Esophagus muscularis mucosa (tissue), 4 donors: ENCODE data around the gene YEATS4.

Experiments used
- EP300 ChIP-seq: sonication (generic); formaldehyde crosslinking; IDR thresholded peaks from one replicate; pipeline ENCODE4 v1.6.1; 2017; ENCODE audit warnings: antibody characterized with exemption
- POLR2A ChIP-seq: fragments of 450-650 bp; IDR thresholded peaks from one replicate; pipeline ENCODE4 v1.6.1; 2017; ENCODE audit warnings: antibody characterized with exemption, moderate library complexity, mild to moderate bottlenecking, low read depth
- POLR2AphosphoS5 ChIP-seq, 2 donors: sonication (generic); formaldehyde crosslinking; IDR thresholded peaks; one replicate each; pipeline ENCODE4 v1.6.1; 2017; ENCODE audit warnings: antibody characterized with exemption in 2 of 2
- TF ChIP-seq, protein P1 (sequence below), 3 experiments: fragments of 200-600 bp in 2 of 3; fragments of 450-650 bp in 1 of 3; sonication (generic) in 2 of 3; IDR thresholded peaks; one replicate each; pipeline ENCODE4 v1.5.1; 2017 to 2019; ENCODE audit warnings: antibody characterized with exemption in 3 of 3, mild to moderate bottlenecking in 2 of 3, moderate library complexity in 1 of 3

GRCh38 chr12:69339999-69340398 lies 19.5 kb upstream of the YEATS4 start:
- TF ChIP-seq, protein P1, sequence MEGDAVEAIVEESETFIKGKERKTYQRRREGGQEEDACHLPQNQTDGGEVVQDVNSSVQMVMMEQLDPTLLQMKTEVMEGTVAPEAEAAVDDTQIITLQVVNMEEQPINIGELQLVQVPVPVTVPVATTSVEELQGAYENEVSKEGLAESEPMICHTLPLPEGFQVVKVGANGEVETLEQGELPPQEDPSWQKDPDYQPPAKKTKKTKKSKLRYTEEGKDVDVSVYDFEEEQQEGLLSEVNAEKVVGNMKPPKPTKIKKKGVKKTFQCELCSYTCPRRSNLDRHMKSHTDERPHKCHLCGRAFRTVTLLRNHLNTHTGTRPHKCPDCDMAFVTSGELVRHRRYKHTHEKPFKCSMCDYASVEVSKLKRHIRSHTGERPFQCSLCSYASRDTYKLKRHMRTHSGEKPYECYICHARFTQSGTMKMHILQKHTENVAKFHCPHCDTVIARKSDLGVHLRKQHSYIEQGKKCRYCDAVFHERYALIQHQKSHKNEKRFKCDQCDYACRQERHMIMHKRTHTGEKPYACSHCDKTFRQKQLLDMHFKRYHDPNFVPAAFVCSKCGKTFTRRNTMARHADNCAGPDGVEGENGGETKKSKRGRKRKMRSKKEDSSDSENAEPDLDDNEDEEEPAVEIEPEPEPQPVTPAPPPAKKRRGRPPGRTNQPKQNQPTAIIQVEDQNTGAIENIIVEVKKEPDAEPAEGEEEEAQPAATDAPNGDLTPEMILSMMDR (IDR thresholded peaks at IDR 0.05): no peak
- TF ChIP-seq POLR2A: no peak
- no peak for TF ChIP-seq EP300
- no peak for TF ChIP-seq POLR2AphosphoS5 (IDR thresholded peaks at IDR 0.05)
